Skin of body (tissue), 2 donors: ENCODE measurements around the gene NPEPPS. TPM values are rescaled to one million over a fixed set of nuclear protein-coding genes. Genes with fewer than 3 reads are reported as not detected.

Experiments
- DNase-seq: peaks from one replicate; lab custom pipeline; 2025; lab: John Stamatoyannopoulos, UW
- total RNA-seq: library from RNA; depleted of rRNA; stranded (reverse); fragments of >200 nt; gene quantifications from one replicate; pipeline ENCODE4 v1.2.3, GENCODE V29; 2014

The NPEPPS gene
- total RNA-seq, 1 donor from 2014 or later: 143 TPM

- no peak for DNase-seq
Observed at GRCh38 chr17:47629826-47630225, 98.9 kb downstream of the NPEPPS start.

- DNase-seq: no peak
Observed at GRCh38 chr17:47630614-47631013, 99.7 kb downstream of the NPEPPS start.

GRCh38 chr17:47632991-47633390, 102.1 kb downstream of the NPEPPS start:
- no peak for DNase-seq

GRCh38 chr17:47633996-47634395, 103.1 kb downstream of the NPEPPS start:
- DNase-seq: no peak

- DNase-seq: no peak
Observed at GRCh38 chr17:47634870-47635269, 104.0 kb downstream of the NPEPPS start.

- no peak for DNase-seq
Observed at GRCh38 chr17:47635734-47636133, 104.8 kb downstream of the NPEPPS start.

GRCh38 chr17:47636273-47637030, 105.5 kb downstream of the NPEPPS start:
- DNase-seq: no peak

GRCh38 chr17:47638903-47639302, 108.0 kb downstream of the NPEPPS start:
- DNase-seq: no peak

GRCh38 chr17:47640076-47640475, 109.2 kb downstream of the NPEPPS start:
- no peak for DNase-seq

- DNase-seq: no peak
Observed at GRCh38 chr17:47641202-47641601, 110.3 kb downstream of the NPEPPS start.

- DNase-seq: no peak
Observed at GRCh38 chr17:47643116-47643515, 112.2 kb downstream of the NPEPPS start.

GRCh38 chr17:47644324-47644723, 113.4 kb downstream of the NPEPPS start:
- no peak for DNase-seq

GRCh38 chr17:47649153-47649971, 118.5 kb downstream of the NPEPPS start, which contains the start of gene KPNB1:
TSS of gene KPNB1 (plus strand) at chr17:47649919. CDS start at chr17:47650245, 326 bp downstream.
- DNase-seq: peak; percentile 100

GRCh38 chr17:47649972-47650524, 119.1 kb downstream of the NPEPPS start:
- DNase-seq: no peak

- peak; percentile 94 for DNase-seq
Observed at GRCh38 chr17:47650525-47651522, 119.9 kb downstream of the NPEPPS start.

GRCh38 chr17:47651704-47652103, 120.8 kb downstream of the NPEPPS start:
- no peak for DNase-seq

GRCh38 chr17:47652570-47652969, 121.7 kb downstream of the NPEPPS start:
- no peak for DNase-seq

- DNase-seq: no peak
Observed at GRCh38 chr17:47653442-47653841, 122.5 kb downstream of the NPEPPS start.

- DNase-seq: no peak
Observed at GRCh38 chr17:47654991-47655390, 124.1 kb downstream of the NPEPPS start.

- no peak for DNase-seq
Observed at GRCh38 chr17:47660064-47660492, 129.2 kb downstream of the NPEPPS start.
